Measurements from ENCODE around the gene MRPS21. TPM values are rescaled to one million over a fixed set of nuclear protein-coding genes. Genes with fewer than 3 reads are reported as not detected.

Gene MRPS21
- total RNA-seq, 4 donors from 2014 or later: 27.8 to 46.3 (median 31.5) TPM

GRCh38 chr1:150283260-150283659 is 10.4 kb upstream of the MRPS21 start:
- DNase-seq: no peak
- in situ Hi-C loops (cut with MboI; ENCODE audit: low sequenced_read_pairs in 4 of 4): no loop called here
- no peak for ATAC-seq
- no peaks in the 10 kb centered on the region for H3K27me3 ChIP-seq
- H3K9me3 ChIP-seq: no peaks in the 10 kb centered on the region
- H3K4me3 ChIP-seq: peak overlapping the region; percentile 59 to 80 (median 72)
- H3K4me1 ChIP-seq: peaks cover 27 to 34% of the 10 kb centered on the region in 2 donors
- H3K36me3 ChIP-seq: peaks cover 0 to 25% of the 10 kb centered on the region in 2 donors
- intact Hi-C loops (cut with DNase I; ENCODE audit: low total_unique reads): loop anchor here (5.0 kb wide), 1 partner anchor 279 kb away; no protein-coding TSS in a partner anchor
- TF ChIP-seq CTCF (IDR thresholded peaks at IDR 0.05 in 4 of 5, conservative IDR thresholded peaks at IDR 0.05 in 1 of 5) (no peak), POLR2A (IDR thresholded peaks at IDR 0.05) (no peak)
- H3K27ac ChIP-seq: peak overlapping the region; percentile 93 to 97 (median 95)

DNA sequence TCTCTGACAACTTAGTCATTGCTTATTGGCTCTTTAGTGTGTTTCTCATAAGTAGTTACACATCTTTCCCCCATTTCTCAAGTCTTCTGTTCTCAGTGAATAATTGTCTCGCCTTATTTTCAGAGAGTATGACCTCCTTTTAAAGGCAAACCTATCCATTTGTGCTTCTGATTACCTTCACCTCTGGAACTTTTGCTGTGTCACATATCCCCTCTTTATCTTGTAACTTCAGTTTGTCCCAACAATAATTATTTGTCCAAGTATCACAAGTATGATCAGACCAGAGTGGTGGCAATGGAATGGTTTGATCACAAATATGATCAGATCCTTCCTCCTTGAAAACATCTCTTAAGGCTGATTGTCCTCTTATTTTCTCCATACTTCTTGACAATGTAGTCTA is 5.3 kb upstream of the MRPS21 start:
- peaks cover 0 to 28% of the 10 kb centered on the region in 2 donors for H3K36me3 ChIP-seq
- in situ Hi-C loops (cut with MboI; ENCODE audit: low sequenced_read_pairs in 4 of 4) (no loop called here), intact Hi-C loops (cut with DNase I; ENCODE audit: low total_unique reads) (no loop called here)
- TF ChIP-seq POLR2A (IDR thresholded peaks at IDR 0.05): no peak
- no peak for TF ChIP-seq CTCF (IDR thresholded peaks at IDR 0.05 in 4 of 5, conservative IDR thresholded peaks at IDR 0.05 in 1 of 5)
- DNase-seq (no peak), ATAC-seq (no peak)
- H3K4me1 ChIP-seq: peaks cover 14 to 22% of the 10 kb centered on the region in 2 donors
- H3K9me3 ChIP-seq: no peaks in the 10 kb centered on the region
- H3K27ac ChIP-seq: peak overlapping the region in 1 of 4 donors; percentile 14
- no peak overlapping the region for H3K4me3 ChIP-seq
- no peaks in the 10 kb centered on the region for H3K27me3 ChIP-seq

GRCh38 chr1:150288822-150289221 is 4.8 kb upstream of the MRPS21 start:
- Histone ChIP-seq H3K4me3 (no peak overlapping the region), H3K4me1 (peaks cover 9 to 18% of the 10 kb centered on the region in 2 donors), H3K36me3 (peaks cover 0 to 28% of the 10 kb centered on the region in 2 donors), H3K27me3 (no peaks in the 10 kb centered on the region), H3K9me3 (no peaks in the 10 kb centered on the region), H3K27ac (no peak overlapping the region)
- TF ChIP-seq CTCF (IDR thresholded peaks at IDR 0.05 in 4 of 5, conservative IDR thresholded peaks at IDR 0.05 in 1 of 5): no peak
- no peak for TF ChIP-seq POLR2A (IDR thresholded peaks at IDR 0.05)
- intact Hi-C loops (cut with DNase I; ENCODE audit: low total_unique reads) (no loop called here), in situ Hi-C loops (cut with MboI; ENCODE audit: low sequenced_read_pairs in 4 of 4) (no loop called here)
- ATAC-seq (no peak), DNase-seq (no peak)

DNA sequence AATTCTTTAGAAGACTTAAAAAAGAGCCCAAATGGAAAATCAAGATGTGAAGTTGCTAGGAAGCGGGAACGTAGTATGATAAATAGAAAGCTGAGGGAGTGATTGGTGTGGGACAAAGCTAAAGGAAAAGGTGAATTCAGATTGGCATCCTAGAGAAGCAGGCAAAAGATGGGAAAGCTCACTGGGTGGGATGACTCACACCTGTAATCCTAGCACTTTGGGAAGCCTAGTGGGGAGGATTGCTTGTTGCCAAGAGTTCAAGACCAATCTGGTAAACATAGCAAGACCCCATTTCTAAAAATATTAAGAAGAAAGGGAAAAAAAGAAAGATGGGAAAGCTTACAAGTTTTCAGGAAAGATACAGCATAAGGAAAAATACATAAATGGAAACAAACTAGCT is 1.8 kb downstream of the MRPS21 start:
- H3K9me3 ChIP-seq: no peaks in the 10 kb centered on the region
- in situ Hi-C loops (cut with MboI; ENCODE audit: low sequenced_read_pairs in 4 of 4) (no loop called here), intact Hi-C loops (cut with DNase I; ENCODE audit: low total_unique reads) (no loop called here)
- peaks cover 7 to 13% of the 10 kb centered on the region in 2 donors for H3K4me1 ChIP-seq
- DNase-seq (no peak), ATAC-seq (no peak)
- H3K27ac ChIP-seq: no peak overlapping the region
- H3K4me3 ChIP-seq: no peak overlapping the region
- H3K36me3 ChIP-seq: peaks cover 0 to 36% of the 10 kb centered on the region in 2 donors
- TF ChIP-seq CTCF (IDR thresholded peaks at IDR 0.05 in 4 of 5, conservative IDR thresholded peaks at IDR 0.05 in 1 of 5): no peak
- no peak for TF ChIP-seq POLR2A (IDR thresholded peaks at IDR 0.05)
- H3K27me3 ChIP-seq: no peaks in the 10 kb centered on the region

DNA sequence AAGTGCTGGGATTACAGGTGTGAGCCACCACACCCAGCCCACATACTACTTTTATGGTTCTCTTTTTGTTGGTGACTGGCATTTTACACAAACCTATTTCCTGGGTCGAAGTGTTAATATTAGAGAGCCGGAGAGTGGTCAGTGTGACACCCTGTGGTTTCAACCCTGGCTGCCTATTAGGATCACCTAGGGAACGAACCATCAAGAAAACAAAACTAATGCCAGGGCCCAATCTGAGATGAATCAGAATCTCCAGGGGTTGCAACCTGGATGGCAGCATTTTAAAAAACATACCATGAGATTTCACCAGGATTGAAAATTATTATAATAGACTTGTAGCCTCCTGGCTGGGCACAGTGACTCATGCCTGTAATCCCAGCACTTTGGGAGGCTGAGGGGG is 6.1 kb downstream of the MRPS21 start:
- TF ChIP-seq POLR2A (IDR thresholded peaks at IDR 0.05) (no peak), CTCF (IDR thresholded peaks at IDR 0.05 in 4 of 5, conservative IDR thresholded peaks at IDR 0.05 in 1 of 5) (no peak)
- Histone ChIP-seq H3K27me3 (no peaks in the 10 kb centered on the region), H3K27ac (no peak overlapping the region), H3K4me1 (peaks cover under 1 to 4% of the 10 kb centered on the region in 2 donors), H3K4me3 (no peak overlapping the region), H3K36me3 (peaks cover 0 to 54% of the 10 kb centered on the region in 2 donors), H3K9me3 (no peaks in the 10 kb centered on the region)
- in situ Hi-C loops (cut with MboI; ENCODE audit: low sequenced_read_pairs in 4 of 4) (no loop called here), intact Hi-C loops (cut with DNase I; ENCODE audit: low total_unique reads) (no loop called here)
- DNase-seq: no peak
- ATAC-seq: no peak

All from gastrocnemius medialis (tissue), 4 donors.